GM21786 (cell line): ENCODE results near the gene C16orf95.
"Not testable (repeated sequence)": the region's sequence is repeated elsewhere in the genome, so short reads cannot be mapped to it uniquely, and the experiment has no call there.

Source experiments
- ATAC-seq: cut with Tn5 transposase; IDR thresholded peaks from one replicate; pipeline ENCODE4 v1.9.1; 2021; ENCODE audit not compliant: unreplicated experiment

C16orf95 gene

DNA sequence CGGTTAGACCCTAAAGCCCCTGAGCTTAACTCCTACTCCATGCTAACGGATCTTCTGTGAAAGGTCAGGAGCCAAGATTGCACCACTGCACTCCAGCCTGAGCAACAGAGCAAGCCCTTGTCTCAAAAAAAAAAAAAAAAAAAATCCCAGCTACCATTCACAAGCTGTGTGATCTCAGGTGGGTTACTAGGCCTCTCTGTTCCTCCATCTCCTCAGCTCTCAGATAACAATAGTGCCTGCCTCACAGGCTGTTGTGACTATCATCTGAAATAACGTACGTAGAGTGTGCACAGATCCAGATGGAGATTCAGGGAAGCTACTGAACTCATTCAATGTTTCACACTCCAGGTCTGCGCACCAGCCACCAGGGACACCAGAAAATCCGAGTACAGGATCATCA is 57.8 kb downstream of the C16orf95 start:
- no peak for ATAC-seq

DNA sequence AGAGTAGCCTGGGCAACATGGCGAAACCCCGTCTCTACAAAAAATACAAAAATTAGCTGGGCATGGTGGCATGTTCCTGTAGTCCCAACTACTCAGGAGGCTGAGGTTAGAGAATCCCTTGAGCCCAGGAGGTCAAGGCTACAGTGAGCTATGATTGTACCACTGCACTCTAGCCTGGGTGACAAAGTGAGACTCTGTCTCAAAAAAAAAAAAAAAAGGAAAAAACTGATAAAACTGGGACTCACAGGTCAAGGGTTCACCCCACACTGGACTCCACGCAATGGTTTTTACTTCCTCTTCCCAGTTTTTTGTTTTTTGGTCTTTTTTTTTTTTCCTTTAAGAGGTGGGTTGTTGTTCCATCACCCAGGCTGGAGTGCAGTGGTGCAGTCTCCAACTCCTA is 58.5 kb downstream of the C16orf95 start:
- not testable (repeated sequence) for ATAC-seq

DNA sequence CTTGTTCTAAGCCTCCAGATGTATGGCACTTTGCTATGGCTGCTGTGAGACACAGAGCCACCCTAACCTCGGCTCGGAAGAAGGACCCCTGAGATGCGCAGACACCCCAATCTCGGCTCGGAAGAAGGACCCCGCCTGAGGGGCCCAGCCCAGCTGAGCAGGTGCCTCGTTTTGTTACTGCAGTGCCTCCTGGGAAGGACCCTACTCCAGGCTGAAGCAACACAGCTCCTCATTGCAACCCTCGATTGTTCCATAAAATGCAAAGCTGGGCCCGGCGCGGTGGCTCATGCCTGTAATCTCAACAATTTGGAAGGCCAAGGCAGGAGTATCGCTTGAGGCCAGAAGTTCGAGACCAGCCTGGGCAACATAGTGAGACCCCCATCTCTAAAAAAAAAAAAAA is 61.3 kb downstream of the C16orf95 start:
- no peak for ATAC-seq

DNA sequence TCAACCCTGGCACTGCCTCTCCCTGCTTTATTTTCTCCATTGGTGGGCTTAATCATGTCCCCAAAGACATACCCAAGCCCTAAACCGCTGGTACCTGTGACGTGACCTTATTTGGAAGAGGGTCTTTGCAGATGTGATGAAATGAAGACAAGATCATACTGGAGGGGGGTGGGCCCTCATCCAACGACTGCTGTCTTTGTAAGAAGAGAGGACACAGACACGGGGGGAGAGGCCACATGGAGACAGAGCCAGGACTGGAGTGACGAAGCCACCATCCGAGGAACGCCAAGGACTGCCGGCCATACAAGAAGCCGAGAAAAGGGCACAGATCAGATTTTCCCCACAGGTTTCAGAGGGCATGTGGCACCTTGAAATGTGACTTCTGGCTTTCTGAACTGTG is 62.5 kb downstream of the C16orf95 start:
- ATAC-seq, result no peak

DNA sequence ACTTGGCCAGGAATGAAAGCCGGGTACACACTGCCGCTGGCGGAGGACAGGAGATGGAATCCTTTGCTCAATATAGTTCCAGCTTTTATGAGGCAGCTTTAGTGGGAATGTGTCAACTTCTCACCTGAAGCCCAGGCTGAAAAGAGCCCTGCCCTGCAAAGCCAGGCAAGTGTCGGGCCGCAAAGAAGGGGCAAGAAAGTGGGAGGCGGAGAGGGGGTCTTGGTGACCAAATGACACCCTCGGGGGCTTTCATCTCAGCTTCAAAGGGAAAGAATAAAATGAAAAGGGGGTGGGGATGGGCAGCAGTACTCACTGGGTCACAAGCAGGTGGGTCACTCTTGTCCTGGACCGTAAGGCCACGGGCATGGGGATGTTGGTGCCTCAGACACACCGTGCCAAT is 62.9 kb downstream of the C16orf95 start:
- no peak for ATAC-seq

DNA sequence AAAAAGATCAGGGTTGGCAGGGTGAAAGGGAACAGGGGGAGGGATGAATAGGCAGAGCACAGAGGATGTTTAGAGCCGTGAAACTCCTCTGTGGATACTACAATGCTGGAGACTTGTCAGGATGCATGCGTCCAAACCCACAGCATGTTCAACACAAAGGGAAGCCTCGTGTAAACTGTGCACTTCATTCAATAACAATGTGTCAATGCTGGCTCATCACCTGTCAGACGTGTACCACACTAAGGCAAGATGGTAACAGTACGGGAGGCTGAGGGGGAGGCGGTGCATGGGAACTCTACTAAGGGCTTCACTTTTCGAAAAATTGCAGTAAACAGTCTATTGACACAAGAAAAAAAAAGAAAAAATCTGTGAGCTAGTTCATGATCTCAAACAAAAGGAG is 63.7 kb downstream of the C16orf95 start:
- ATAC-seq, result no peak
